OCI-LY3 (cell line): ENCODE data around the gene ARID3C.

Experiments
- CTCF ChIP-seq: fragments of 200-600, 300-600 bp; sonication (generic); IDR thresholded peaks from 2 replicates; pipeline ENCODE4 v1.5.1; 2014; ENCODE audit warnings: antibody characterized with exemption, low read length, low read depth
- EZH2phosphoT487 ChIP-seq: fragments of 200-600 bp; shearing (Covaris generic); IDR thresholded peaks from 2 replicates; pipeline ENCODE4 v1.6.1; 2018; ENCODE audit warnings: antibody characterized with exemption, mixed run types, low read depth

GRCh38 chr9:34663303-34663605, 34.4 kb upstream of the ARID3C start:
- TF ChIP-seq CTCF (no peak), EZH2phosphoT487 (no peak)
